ENCODE results near the gene OTP.
"Not testable (repeated sequence)": the region's sequence is repeated elsewhere in the genome, so short reads cannot be mapped to it uniquely, and the experiment has no call there.

DNA sequence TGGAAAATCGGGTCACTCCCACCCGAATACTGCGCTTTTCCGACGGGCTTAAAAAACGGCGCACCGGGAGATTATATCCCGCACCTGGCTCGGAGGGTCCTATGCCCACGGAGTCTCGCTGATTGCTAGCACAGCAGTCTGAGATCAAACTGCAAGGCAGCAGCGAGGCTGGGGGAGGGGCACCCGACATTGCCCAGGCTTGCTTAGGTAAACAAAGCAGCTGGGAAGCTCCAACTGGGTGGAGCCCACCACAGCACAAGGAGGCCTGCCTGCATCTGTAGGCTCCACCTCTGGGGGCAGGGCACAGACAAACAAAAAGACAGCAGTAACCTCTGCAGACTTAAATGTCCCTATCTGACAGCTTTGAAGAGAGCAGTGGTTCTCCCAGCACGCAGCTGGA, 29.6 kb downstream of the OTP start:
- TF ChIP-seq CTCF (IDR thresholded peaks at IDR 0.05); ZFX (IDR thresholded peaks at IDR 0.05; ENCODE audit: borderline replicate concordance): not testable (repeated sequence)
